Suprapubic skin (tissue), 4 donors: Measurements from ENCODE around the gene KCNJ16. TPM values are rescaled to one million over a fixed set of nuclear protein-coding genes. Genes with fewer than 3 reads are reported as not detected.

Source experiments
- DNase-seq, 2 donors: peaks; one replicate each; pipeline ENCODE4 v3.0.0-alpha.2; 2019; ENCODE audit warnings: low spot score in 2 of 2
- H3K27ac ChIP-seq: fragments of 200-600 bp; sonication (generic); one replicate; pipeline ENCODE4 v1.5.1; 2019
- H3K27me3 ChIP-seq: fragments of 200-600 bp; sonication (generic); one replicate; pipeline ENCODE4 v1.5.1; 2019
- H3K36me3 ChIP-seq: fragments of 200-600 bp; sonication (generic); one replicate; pipeline ENCODE4 v1.5.1; 2019
- H3K4me1 ChIP-seq: fragments of 200-600 bp; sonication (generic); one replicate; pipeline ENCODE4 v1.5.1; 2019
- H3K4me3 ChIP-seq: fragments of 200-600 bp; sonication (generic); one replicate; pipeline ENCODE4 v1.5.1; 2019; ENCODE audit warnings: mild to moderate bottlenecking
- H3K9me3 ChIP-seq: fragments of 200-600 bp; sonication (generic); one replicate; pipeline ENCODE4 v1.5.1; 2019
- EP300 ChIP-seq: sonication (generic); formaldehyde crosslinking; IDR thresholded peaks from one replicate; pipeline ENCODE4 v1.6.1; 2017; ENCODE audit warnings: antibody characterized with exemption
- POLR2A ChIP-seq, 2 donors: fragments of 450-650 bp; IDR thresholded peaks; one replicate each; pipeline ENCODE4 v1.6.1; 2017; ENCODE audit warnings: antibody characterized with exemption in 2 of 2, mild to moderate bottlenecking in 2 of 2, moderate library complexity in 2 of 2
- POLR2AphosphoS5 ChIP-seq, 3 donors: sonication (generic); formaldehyde crosslinking; IDR thresholded peaks; one replicate each; pipeline ENCODE4 v1.6.1; 2017; ENCODE audit warnings: antibody characterized with exemption in 3 of 3
- WGBS: methylation state at CpG from one replicate; pipeline ENCODE4 v1.1.5; 2018; 5-methylcytosine and 5-hydroxymethylcytosine counted together
- total RNA-seq, 4 donors: library from RNA; depleted of rRNA; stranded (reverse); fragments of >200 nt; gene quantifications; one replicate each; pipeline ENCODE4 v1.1.0, GENCODE V29; 2016
- TF ChIP-seq, protein P1 (sequence below), 2 donors: fragments of 200-600 bp in 1 of 2; fragments of 450-650 bp in 1 of 2; sonication (generic) in 1 of 2; IDR thresholded peaks; one replicate each; pipeline ENCODE4 v1.5.1; 2016 to 2019; ENCODE audit warnings: antibody characterized with exemption in 2 of 2, mild to moderate bottlenecking in 1 of 2, moderate library complexity in 1 of 2

The KCNJ16 gene
- total RNA-seq, 4 donors from 2014 or later, result not detected

DNA sequence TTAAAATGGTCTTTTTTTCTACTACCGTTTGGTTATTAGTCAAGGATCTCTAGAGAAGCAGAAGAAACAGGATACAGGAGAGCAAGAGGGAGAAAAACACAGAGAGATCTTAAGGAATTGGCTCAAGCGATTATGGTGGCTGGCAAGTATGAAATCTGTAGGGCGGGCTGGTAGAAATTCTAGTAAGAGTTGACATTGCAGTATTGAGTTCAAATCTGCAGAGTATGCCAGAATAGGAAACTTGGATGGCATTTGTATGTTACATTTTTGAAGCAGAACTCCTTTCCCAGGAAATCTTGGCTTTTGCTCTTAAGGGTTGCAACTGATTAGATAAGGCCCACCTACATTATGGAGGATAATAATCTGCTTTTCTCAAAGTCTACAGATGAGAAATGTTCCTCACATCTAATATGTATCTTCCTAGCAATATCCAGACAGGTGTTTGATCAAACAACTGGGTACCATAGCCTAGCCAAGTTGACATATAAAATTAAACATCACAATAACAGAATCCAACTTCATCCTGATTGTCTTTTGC is 4.0 kb downstream of the KCNJ16 start:
- Histone ChIP-seq H3K27me3 (no peaks in the 10 kb centered on the region), H3K36me3 (no peaks in the 10 kb centered on the region), H3K4me1 (peaks cover 13% of the 10 kb centered on the region), H3K9me3 (no peaks in the 10 kb centered on the region), H3K4me3 (no peak overlapping the region), H3K27ac (no peak overlapping the region)
- DNase-seq, result no peak
- TF ChIP-seq, protein P1, sequence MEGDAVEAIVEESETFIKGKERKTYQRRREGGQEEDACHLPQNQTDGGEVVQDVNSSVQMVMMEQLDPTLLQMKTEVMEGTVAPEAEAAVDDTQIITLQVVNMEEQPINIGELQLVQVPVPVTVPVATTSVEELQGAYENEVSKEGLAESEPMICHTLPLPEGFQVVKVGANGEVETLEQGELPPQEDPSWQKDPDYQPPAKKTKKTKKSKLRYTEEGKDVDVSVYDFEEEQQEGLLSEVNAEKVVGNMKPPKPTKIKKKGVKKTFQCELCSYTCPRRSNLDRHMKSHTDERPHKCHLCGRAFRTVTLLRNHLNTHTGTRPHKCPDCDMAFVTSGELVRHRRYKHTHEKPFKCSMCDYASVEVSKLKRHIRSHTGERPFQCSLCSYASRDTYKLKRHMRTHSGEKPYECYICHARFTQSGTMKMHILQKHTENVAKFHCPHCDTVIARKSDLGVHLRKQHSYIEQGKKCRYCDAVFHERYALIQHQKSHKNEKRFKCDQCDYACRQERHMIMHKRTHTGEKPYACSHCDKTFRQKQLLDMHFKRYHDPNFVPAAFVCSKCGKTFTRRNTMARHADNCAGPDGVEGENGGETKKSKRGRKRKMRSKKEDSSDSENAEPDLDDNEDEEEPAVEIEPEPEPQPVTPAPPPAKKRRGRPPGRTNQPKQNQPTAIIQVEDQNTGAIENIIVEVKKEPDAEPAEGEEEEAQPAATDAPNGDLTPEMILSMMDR (IDR thresholded peaks at IDR 0.05), result no peak
- TF ChIP-seq POLR2AphosphoS5 (IDR thresholded peaks at IDR 0.05), result no peak
- TF ChIP-seq POLR2A (IDR thresholded peaks at IDR 0.05), result no peak
- TF ChIP-seq EP300, result no peak
- WGBS, result 86% methylated on average over 3 of the region's 3 CpGs

DNA sequence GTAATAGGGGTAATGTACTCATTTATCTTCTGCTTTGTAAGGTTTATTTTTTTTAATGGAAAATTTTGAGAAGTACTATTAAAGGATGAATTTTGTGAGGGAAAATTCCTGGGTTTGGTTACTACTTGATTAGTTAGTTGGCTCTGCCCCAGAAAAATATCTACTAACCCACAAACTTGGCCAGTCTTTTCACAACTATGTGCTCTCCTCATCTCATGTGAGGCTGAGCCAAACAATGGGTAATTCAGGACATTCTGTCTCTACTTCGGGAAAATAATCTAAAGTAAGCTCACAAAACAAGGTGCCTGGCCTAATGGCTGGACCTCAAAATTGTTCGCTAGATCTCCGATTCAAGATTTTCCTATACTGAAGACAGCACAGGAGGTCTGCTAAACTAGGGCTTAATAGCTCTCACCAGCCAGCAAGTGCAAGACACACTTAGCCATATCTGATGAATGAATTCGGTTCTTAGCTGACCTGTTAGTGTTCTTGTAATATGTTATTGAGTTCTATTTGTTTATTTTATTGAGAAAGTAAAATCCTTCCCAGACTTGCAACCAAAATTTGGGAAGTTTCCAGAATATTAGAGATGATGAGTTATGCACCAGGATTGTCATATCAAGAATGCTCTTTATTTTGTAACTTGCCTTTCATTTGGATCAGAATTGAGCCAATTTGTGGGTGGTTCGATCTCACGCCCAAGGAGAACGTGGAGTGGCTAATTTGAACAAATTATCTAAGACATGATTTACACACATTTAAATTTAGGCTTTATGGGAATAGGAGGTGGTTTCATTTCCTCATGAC is 5.7 kb downstream of the KCNJ16 start:
- Histone ChIP-seq H3K36me3 (no peaks in the 10 kb centered on the region), H3K27me3 (no peaks in the 10 kb centered on the region), H3K4me1 (peaks cover 13% of the 10 kb centered on the region), H3K27ac (no peak overlapping the region), H3K4me3 (no peak overlapping the region), H3K9me3 (no peaks in the 10 kb centered on the region)
- 46% methylated on average over 7 of the region's 7 CpGs for WGBS
- DNase-seq, result no peak
- TF ChIP-seq POLR2AphosphoS5 (IDR thresholded peaks at IDR 0.05), result no peak

DNA sequence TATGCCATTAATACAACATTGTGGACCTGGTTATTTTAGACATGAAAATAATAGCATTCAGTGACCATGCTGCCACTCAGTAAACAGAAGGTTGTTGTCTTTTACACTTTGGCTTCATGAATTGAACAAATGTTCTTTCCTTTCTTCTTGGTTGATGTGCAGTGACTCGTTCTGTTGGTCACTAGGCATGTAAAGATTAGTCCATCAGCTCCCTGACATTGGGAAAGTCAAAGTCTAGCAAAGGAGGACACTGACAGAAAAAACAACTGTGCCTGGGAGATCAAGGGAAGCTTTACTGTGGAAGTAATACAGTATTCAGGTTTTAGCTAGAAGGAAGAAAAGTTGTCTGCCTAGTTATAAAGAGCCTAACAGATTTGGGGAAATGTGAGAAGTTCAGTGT is 6.9 kb downstream of the KCNJ16 start:
- Histone ChIP-seq H3K4me1 (peaks cover 13% of the 10 kb centered on the region), H3K36me3 (no peaks in the 10 kb centered on the region), H3K27me3 (no peaks in the 10 kb centered on the region), H3K4me3 (no peak overlapping the region), H3K27ac (no peak overlapping the region), H3K9me3 (no peaks in the 10 kb centered on the region)
- 66% methylated on average over 1 of the region's 1 CpG for WGBS
- no peak for DNase-seq
- TF ChIP-seq, protein P1 (IDR thresholded peaks at IDR 0.05), result no peak
- TF ChIP-seq POLR2A (IDR thresholded peaks at IDR 0.05) (no peak), EP300 (no peak), POLR2AphosphoS5 (IDR thresholded peaks at IDR 0.05) (no peak)

DNA sequence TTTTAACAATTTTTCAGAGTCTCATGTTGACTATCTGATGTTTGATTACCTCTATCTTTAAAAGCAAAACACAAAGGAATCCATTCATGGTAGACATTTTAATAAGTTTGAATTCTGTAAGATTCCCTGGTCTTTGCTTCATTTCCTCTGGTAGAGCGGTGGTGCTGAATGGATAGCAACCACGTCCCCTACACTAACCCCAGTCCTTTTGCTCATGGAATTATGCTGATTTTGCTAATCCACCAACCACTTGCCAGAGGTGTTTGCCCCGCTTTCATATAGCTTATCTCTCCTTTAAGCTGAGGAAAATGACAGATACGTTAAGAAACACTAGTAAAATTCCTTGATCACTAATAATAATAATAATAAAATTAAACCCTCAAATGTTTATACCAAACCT is 9.5 kb downstream of the KCNJ16 start:
- DNase-seq, result no peak
- WGBS, result 74% methylated on average over 4 of the region's 4 CpGs
- Histone ChIP-seq H3K4me1 (peaks cover 9% of the 10 kb centered on the region), H3K4me3 (no peak overlapping the region), H3K27me3 (no peaks in the 10 kb centered on the region), H3K36me3 (no peaks in the 10 kb centered on the region), H3K9me3 (no peaks in the 10 kb centered on the region), H3K27ac (no peak overlapping the region)
- TF ChIP-seq, protein P1 (IDR thresholded peaks at IDR 0.05), result no peak
- TF ChIP-seq POLR2A (IDR thresholded peaks at IDR 0.05), result no peak
- TF ChIP-seq EP300, result no peak

DNA sequence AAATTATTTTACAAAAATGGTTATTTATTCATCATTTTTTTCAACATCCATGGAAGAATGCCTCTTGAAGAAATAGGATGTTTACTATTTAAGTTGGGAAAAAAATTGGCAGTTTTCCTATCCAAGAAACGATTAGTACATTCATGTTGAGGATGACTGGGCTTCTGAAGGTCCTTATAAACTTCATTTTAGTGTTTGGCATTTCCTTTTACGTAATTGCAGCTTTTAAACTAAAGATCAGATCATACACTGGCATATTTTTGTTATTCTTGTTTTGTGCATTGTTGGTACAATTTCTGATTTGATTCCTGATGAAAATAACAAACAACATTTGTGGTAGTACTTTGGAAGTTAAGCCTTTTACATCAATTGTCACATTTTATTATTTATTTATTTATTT is 11.5 kb downstream of the KCNJ16 start:
- no peaks in the 10 kb centered on the region for H3K36me3 ChIP-seq
- H3K4me1 ChIP-seq, result peaks cover under 1% of the 10 kb centered on the region
- TF ChIP-seq POLR2AphosphoS5 (IDR thresholded peaks at IDR 0.05), result no peak
- TF ChIP-seq, protein P1 (IDR thresholded peaks at IDR 0.05), result no peak
- TF ChIP-seq EP300, result no peak
- TF ChIP-seq POLR2A (IDR thresholded peaks at IDR 0.05), result no peak
- H3K9me3 ChIP-seq, result no peaks in the 10 kb centered on the region
- no peaks in the 10 kb centered on the region for H3K27me3 ChIP-seq
- 69% methylated on average over 2 of the region's 2 CpGs for WGBS
- no peak overlapping the region for H3K4me3 ChIP-seq
- no peak overlapping the region for H3K27ac ChIP-seq
- DNase-seq, result no peak
